ENCODE results near the gene ATG10.
"Not testable (repeated sequence)": the region's sequence is repeated elsewhere in the genome, so short reads cannot be mapped to it uniquely, and the experiment has no call there.

ATG10 gene

GRCh38 chr5:82054004-82054710 is 82.3 kb downstream of the ATG10 start:
- DNase-seq (ENCODE audit: low read depth in 1 of 2, low spot score in 1 of 2), result no peak

- DNase-seq (ENCODE audit: low read depth in 1 of 2, low spot score in 1 of 2), result no peak
Measured at GRCh38 chr5:82057051-82057450, 85.2 kb downstream of the ATG10 start.

GRCh38 chr5:82058710-82059109 is 86.9 kb downstream of the ATG10 start:
- DNase-seq (ENCODE audit: low read depth in 1 of 2, low spot score in 1 of 2), result no peak

GRCh38 chr5:82066791-82067190 is 95.0 kb downstream of the ATG10 start:
- no peak for DNase-seq (ENCODE audit: low read depth in 1 of 2, low spot score in 1 of 2)

GRCh38 chr5:82068042-82068441 is 96.2 kb downstream of the ATG10 start:
- DNase-seq (ENCODE audit: low read depth in 1 of 2, low spot score in 1 of 2), result not testable (repeated sequence)

- DNase-seq (ENCODE audit: low read depth in 1 of 2, low spot score in 1 of 2), result no peak
Measured at GRCh38 chr5:82068723-82069122, 96.9 kb downstream of the ATG10 start.

- DNase-seq (ENCODE audit: low read depth in 1 of 2, low spot score in 1 of 2), result no peak
Measured at GRCh38 chr5:82072138-82072537, 100.3 kb downstream of the ATG10 start.

- DNase-seq (ENCODE audit: low read depth in 1 of 2, low spot score in 1 of 2), result no peak
Measured at GRCh38 chr5:82073179-82073578, 101.4 kb downstream of the ATG10 start.

GRCh38 chr5:82074950-82075349 is 103.1 kb downstream of the ATG10 start:
- DNase-seq (ENCODE audit: low read depth in 1 of 2, low spot score in 1 of 2), result no peak

- DNase-seq (ENCODE audit: low read depth in 1 of 2, low spot score in 1 of 2), result no peak
Measured at GRCh38 chr5:82077496-82077895, 105.7 kb downstream of the ATG10 start.

- no peak for DNase-seq (ENCODE audit: low read depth in 1 of 2, low spot score in 1 of 2)
Measured at GRCh38 chr5:82091617-82092016, 119.8 kb downstream of the ATG10 start.

- DNase-seq (ENCODE audit: low read depth in 1 of 2, low spot score in 1 of 2), result no peak
Measured at GRCh38 chr5:82095536-82095935, 123.7 kb downstream of the ATG10 start.

GRCh38 chr5:82096249-82096648 is 124.4 kb downstream of the ATG10 start:
- no peak for DNase-seq (ENCODE audit: low read depth in 1 of 2, low spot score in 1 of 2)

GRCh38 chr5:82100303-82101077 is 128.7 kb downstream of the ATG10 start:
- no peak for DNase-seq (ENCODE audit: low read depth in 1 of 2, low spot score in 1 of 2)

- DNase-seq (ENCODE audit: low read depth in 1 of 2, low spot score in 1 of 2), result no peak
Measured at GRCh38 chr5:82104872-82105271, 133.0 kb downstream of the ATG10 start.

GRCh38 chr5:82105457-82105856 is 133.6 kb downstream of the ATG10 start:
- DNase-seq (ENCODE audit: low read depth in 1 of 2, low spot score in 1 of 2), result no peak

- DNase-seq (ENCODE audit: low read depth in 1 of 2, low spot score in 1 of 2), result no peak
Measured at GRCh38 chr5:82106207-82106606, 134.4 kb downstream of the ATG10 start.

GRCh38 chr5:82106756-82107155 is 134.9 kb downstream of the ATG10 start:
- no peak for DNase-seq (ENCODE audit: low read depth in 1 of 2, low spot score in 1 of 2)

- no peak for DNase-seq (ENCODE audit: low read depth in 1 of 2, low spot score in 1 of 2)
Measured at GRCh38 chr5:82107267-82107666, 135.4 kb downstream of the ATG10 start.

GRCh38 chr5:82109013-82109412 is 137.2 kb downstream of the ATG10 start:
- DNase-seq (ENCODE audit: low read depth in 1 of 2, low spot score in 1 of 2), result no peak

GRCh38 chr5:82109915-82110314 is 138.1 kb downstream of the ATG10 start:
- not testable (repeated sequence) for DNase-seq (ENCODE audit: low read depth in 1 of 2, low spot score in 1 of 2)

- DNase-seq (ENCODE audit: low read depth in 1 of 2, low spot score in 1 of 2), result no peak
Measured at GRCh38 chr5:82111191-82111590, 139.4 kb downstream of the ATG10 start.

GRCh38 chr5:82115858-82116257 is 144.0 kb downstream of the ATG10 start:
- DNase-seq (ENCODE audit: low read depth in 1 of 2, low spot score in 1 of 2), result no peak

Data from activated CD4-positive, alpha-beta T cell treated with anti-CD3 and anti-CD28 coated beads, Interleukin-2, amount 50 U/mL, for 24 hours (primary cell).